GM12875 (cell line): ENCODE measurements around the gene KLC3.

Experiments
- H3K4me3 ChIP-seq: one replicate; pipeline ENCODE4 v1.5.1; 2011; ENCODE audit warnings: low read depth, low read length, control low read depth
- CTCF ChIP-seq: IDR thresholded peaks from 2 replicates; pipeline ENCODE4 v1.5.1; 2011; ENCODE audit warnings: low read depth, mild to moderate bottlenecking, control low read depth, inconsistent platforms, low read length, moderate library complexity, borderline replicate concordance; ENCODE audit not compliant: insufficient read depth

Gene KLC3

GRCh38 chr19:45352914-45353796, 12.6 kb downstream of the KLC3 start:
- TF ChIP-seq CTCF, result no peak
- H3K4me3 ChIP-seq, result no peak overlapping the region

GRCh38 chr19:45354241-45354842, 13.8 kb downstream of the KLC3 start:
- no peak for TF ChIP-seq CTCF
- H3K4me3 ChIP-seq, result no peak overlapping the region

GRCh38 chr19:45355402-45355801, 14.9 kb downstream of the KLC3 start:
- TF ChIP-seq CTCF, result no peak
- H3K4me3 ChIP-seq, result no peak overlapping the region

- H3K4me3 ChIP-seq, result no peak overlapping the region
- TF ChIP-seq CTCF, result no peak
Observed at GRCh38 chr19:45355910-45356309, 15.4 kb downstream of the KLC3 start.

GRCh38 chr19:45356760-45357444, 16.4 kb downstream of the KLC3 start:
- no peak for TF ChIP-seq CTCF
- no peak overlapping the region for H3K4me3 ChIP-seq

GRCh38 chr19:45357445-45357783, 16.9 kb downstream of the KLC3 start:
- no peak for TF ChIP-seq CTCF
- no peak overlapping the region for H3K4me3 ChIP-seq
